Putamen (tissue), 1 donor: ENCODE measurements around the gene ADAMTS2.

Source experiments
- DNase-seq: peaks from one replicate; pipeline ENCODE4 v3.0.0-alpha.2; 2016; ENCODE audit warnings: low spot score

The ADAMTS2 gene

DNA sequence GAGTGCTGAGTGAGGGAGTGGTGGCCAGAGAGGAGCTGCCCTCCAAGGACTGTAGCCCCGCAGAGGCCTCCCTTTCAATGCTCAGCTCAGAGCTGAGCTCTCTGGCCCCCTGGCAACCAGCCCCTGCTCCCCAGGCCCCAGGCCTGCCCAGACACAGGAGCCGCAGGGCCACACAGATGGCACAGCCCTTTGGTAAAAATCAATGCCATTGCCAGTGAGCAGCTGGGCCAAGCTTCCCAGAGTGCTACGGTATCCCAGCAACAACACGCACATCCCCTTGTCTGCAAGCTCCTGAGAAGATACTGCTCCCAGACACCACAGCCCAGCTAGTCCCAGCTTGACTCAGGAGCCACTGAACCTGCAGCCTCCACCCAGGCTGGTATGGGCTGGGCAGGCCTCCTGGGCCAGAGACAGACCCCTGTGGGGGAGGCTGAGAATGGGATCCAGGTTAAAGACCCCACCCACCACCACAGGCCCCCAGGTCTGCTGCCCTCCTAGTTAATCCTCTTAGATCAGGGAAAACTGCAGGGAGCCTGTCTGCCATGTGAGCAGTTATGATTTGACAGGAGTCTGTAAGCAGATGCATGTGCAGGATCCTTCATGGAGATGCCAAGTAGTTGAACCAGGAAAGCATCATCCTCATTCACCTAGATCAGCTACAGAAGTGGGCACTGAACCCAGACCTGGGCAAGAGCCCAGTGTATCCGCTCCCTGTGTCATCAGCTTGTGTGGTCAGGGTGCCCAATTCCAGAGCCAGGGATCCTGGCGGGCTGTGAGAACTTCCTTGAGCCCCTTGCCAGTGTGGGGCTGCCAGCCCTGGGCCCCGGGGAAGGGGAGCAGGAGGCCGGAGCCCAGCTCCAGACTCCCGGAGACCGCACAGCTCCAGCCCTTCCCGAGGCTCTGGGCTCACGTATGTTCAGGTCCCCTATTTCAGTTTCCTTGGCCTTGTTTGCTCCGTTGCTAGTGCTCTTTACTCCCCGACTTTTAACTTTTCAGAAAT lies 26.7 kb upstream of the ADAMTS2 start:
- DNase-seq, result no peak

DNA sequence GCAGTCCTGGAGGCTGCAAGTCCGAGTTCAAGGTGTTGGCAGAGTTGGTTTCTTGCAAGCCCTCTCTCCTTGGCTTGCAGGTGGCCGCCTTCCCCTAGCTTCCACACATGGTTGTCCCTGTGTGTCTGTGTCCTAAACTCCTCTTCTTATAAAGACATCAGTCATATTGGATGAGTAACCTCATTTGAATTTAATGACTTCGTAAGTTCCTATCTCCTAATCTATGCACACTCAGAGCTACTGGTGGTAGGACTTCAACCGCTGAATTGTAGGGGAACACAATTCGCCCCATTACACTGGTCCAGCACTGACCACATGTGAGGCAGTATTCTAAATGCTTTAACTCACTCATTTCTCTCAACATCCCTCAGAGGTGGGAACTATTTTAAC lies 25.9 kb upstream of the ADAMTS2 start:
- DNase-seq, result no peak

DNA sequence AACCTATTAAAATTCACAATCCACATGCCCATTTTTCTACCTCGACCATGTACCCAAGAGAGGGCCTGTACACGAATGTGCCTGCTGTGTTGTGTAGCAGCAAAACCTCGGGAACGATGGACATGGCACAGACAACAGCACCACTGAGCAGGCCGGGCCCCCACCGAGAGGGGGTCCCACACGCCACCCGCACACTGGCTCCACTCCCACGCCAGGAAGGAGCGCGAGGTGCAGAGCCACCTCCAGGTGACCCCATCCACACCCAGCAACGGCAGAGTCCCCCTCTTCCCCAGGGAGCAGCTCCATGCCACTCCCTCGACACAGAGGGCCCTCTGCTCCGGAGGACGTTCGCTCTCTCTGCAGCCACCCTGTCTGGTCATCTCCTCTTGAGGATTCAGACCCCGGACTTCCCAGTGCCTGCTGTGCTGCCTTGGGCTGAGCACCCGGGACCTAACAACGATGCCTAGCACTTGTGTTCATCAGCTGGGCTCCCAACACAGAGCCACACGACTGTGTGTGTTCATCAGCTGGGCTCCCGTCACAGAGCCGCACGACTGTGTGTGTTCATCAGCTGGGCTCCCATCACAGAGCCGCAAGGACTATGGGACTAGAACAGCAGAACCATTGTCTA lies 25.3 kb upstream of the ADAMTS2 start:
- no peak for DNase-seq

DNA sequence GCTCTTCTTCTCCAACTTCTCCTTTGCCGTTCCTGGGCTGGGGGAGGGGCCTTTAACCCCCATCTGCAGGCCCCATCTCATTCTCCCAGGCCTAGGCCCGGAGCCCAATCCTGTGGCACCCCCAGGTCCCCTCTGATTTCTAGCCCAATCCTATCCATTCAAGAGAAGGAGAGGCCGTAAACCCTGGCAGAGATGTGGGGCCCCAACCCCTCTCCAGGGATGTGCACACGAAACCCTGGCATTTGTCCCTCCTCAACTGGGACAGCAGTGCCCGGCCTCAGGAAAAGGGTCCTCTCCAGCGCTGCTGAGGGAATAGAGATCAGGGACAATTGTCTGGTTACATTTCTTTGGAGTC lies 24.2 kb upstream of the ADAMTS2 start:
- DNase-seq, result no peak

DNA sequence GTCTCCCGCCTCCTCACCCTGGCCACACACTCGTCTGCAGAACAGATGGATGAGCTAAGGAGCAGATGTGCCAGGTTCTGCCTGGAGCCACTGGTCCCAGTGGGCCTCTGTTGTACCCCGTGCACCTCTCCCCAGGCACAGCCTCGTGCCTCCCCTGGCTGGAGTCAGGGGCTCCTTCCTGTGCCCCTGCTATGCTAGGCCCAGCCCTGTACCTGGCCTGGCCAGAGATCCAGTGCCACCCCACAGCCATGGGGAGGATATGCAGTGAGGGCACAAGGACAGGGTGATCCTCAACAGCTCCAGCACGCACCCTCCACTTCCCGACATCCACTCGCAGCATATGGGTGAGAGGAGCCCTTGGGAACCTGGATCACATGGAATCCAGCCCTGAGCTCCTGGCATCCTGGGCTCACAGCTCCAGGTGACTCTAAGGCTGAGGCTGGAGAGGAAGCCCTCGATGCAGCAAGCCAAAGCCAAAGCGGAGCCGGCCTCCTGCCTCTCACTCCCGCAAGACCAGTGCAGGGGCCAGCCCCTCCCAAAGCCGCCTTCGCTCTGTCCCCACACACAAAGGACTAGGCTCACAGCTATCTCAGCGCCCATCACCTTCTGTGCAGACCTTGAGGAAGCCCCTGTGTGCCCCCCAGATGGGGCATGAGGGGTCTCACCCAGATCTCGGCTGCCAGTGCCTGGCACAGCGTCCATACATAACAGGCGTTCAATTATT lies 23.7 kb upstream of the ADAMTS2 start:
- DNase-seq, result no peak

DNA sequence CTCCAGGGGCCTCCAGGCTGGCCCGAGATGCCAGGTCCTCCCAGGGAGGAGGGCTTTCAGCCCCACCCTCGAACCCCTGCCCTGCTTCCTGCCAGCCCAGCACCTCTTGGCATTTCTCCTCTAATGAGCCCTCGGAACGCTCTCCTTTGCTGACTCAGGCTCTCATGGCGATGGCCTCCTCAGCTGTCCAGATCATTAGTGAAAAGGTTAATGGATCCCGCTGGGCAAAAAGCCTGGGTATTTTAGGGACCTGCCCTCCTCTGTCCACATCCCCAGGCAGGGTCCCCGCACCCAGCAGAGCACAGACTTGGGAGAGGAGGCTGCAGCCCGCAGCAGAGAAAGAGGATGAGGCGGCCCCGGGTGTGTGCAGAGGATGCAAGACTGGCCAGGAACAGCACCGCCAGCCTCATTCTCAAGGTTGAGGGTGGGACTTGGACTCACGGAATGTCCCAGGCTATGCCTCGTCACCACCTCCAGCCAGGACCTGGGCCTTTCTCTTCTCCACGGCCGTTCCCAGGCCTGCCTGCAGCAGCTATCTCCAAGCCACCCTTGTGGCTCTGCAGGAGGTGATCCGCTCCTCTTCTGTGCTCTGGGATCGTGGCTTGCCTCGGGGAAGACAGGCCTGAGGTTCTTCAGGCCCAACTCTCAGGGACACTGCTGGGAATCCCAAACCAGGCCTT lies 23.0 kb upstream of the ADAMTS2 start:
- no peak for DNase-seq

DNA sequence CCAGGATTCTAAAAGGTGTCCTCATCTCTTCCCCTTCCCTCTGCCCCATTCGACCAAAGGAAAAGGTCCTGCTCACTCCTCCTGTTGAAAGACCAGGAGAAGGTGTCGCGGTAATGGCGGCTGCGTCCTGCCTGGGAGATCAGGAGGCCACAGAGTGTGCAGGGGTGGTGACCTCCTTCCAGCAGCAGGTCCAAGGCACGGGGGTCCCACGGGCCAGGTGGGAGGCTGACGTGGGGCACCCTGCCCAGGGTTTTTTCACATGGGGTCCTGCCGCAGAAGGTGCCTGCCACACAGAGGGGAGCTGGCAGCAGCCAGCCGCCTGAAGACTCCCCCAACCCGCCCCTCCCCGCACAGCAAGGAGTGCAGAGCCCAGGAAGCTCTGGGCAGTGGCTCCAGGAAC lies 22.2 kb upstream of the ADAMTS2 start:
- no peak for DNase-seq

DNA sequence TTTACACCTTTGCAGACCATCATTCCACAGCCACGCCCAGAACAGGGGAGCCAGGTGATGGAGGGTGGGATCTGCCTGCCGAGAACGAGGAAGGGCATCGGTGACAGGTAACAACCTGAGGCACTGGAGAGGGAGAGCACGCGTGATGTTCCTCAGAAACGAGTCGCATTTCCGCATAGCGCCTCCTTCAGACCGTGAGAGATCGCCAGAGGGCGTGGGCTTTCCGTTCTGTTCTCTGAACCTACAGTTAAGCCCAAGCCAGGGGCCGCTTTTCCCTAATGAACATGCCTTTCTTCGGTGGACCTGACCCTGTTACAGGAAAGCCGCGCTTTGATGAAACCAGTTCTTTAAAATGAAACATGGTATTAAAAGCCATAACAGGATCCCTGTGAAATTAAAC lies 17.1 kb upstream of the ADAMTS2 start:
- DNase-seq, result no peak

DNA sequence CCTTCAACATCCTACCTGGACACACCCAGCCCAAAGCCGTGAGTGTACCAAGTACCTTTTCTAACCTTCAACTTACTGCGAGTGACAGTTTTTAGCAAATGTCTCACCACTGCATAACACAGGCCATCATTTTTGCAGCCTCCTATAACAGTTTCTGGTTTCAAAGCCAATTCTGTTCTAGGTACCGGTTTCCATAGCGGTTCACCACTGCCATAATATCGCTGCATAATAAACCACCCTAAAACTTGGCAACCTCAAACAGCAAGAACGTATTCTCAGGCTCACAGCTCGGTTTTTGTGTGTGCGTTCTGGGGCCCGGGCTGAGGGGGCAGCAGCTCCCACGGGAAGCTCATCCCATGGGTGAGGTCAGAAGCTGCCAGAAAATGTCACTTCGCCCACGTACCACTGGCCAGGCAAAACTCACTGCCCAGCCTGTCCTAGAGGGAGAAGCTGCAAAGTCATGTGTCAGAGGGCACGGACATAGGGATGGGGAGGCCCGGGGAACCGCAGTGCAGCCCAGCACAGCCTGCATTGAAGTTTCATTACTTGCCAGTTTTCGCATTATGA lies 15.9 kb upstream of the ADAMTS2 start:
- DNase-seq, result no peak

DNA sequence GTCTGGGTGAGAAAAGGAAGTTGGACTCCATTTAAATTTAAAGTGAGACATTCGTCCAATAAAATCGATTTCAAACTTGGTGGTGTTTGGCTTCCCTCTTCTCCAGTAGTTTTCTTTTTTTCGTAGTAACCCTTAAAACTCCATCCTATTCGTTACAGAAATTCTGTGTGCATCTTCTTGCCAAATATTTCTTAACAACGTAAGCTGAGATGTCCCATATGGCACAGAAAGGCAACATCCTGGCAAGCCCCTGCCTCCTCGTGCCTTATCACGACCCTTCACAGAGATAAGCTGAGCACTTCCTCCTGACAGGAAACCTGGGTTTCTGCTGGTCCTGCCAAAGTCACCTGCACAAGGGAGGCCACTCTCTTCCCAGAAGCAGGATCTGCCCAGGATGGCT lies 11.8 kb upstream of the ADAMTS2 start:
- DNase-seq, result no peak

DNA sequence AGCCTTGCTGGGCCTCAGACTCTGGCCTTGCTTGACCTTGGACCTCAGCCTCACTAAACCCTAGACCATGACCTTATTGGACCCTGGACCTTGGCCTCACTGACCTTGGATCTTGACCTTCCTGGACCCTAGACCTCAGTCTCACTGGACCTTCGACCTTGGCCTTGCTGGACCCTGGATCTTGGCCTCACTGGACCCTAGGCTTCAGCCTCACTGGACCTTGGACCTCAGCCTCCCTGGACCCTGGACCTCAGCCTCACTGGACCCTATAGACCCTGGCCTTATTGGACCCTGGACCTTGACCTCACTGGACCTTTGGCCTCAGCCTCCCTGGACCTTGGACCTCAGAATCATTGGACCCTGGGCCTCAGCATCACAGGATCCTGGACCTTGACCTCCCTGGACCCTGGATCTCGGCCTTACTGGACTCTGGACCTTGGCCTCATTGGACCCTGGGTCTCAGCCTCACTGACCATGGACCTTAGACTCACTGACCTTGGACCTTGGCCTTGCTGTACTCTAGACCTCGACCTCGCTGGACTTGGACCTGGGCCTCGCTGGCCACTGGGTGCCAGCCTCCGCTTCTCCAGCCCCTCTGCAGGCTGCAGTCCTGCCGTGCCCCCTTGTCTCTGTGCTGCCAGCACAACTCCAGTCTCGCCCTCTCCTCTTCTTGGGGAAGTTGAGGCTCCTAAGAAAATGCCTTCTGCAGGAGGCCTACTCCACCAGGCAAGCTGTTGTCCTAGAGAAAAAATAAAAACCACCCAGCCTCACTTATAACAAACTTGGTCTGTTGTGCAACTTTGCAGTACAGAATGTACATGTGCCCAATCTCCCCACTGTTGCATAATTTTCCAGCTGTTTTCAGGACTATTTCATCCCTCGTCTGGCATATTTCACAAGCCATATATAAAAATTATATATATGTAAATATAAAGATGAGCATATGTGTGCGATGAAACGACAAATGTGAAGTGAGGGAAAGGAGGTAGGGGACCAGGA lies 11.0 kb upstream of the ADAMTS2 start:
- no peak for DNase-seq

DNA sequence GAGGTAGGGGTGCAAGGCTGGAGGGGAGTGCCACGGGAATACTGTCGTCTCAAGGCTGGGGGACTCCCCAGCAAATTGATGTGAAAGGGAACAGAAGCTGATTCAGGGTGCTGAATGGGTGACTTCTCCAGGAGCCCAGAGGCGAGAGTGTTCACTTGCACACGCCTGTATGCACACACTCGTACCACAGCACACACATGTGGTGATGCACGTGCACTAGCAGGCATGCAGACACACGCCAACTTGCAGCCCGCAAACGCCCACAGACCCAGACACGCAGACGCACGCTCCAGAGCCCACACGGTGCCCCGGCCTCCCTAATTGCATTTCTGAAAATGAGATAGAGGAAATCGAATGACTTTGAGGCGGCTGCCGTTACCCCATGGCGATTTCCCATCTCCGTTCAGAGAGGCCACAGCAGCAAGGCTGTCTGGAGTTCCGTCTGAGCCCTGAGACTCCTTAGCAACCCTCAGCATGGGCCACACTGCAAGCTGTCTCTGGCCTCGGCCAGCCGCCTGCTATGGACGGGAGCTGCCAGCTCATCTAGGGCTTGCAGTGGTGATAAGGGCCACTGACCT lies 9.1 kb upstream of the ADAMTS2 start:
- no peak for DNase-seq

DNA sequence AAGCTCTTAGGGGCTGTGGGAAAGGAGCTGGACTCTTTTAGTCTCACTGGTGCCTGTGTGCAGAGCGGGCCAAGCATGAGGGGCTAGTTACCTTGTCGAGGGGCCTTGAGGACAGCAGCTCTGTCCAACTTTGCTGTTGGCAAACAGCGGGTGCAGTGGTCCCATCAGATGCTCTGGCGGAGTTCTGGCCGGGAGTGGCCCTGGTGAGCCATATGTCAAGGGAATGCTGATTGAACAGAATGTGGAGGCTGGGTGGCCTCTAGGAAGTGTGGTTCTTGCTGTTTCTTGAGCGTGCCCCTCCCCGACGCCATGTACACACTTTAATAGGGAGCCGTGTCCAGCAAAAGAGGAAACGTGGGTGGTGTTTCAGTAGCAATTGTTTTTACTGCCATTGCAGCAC lies 3.6 kb upstream of the ADAMTS2 start:
- DNase-seq, result no peak

DNA sequence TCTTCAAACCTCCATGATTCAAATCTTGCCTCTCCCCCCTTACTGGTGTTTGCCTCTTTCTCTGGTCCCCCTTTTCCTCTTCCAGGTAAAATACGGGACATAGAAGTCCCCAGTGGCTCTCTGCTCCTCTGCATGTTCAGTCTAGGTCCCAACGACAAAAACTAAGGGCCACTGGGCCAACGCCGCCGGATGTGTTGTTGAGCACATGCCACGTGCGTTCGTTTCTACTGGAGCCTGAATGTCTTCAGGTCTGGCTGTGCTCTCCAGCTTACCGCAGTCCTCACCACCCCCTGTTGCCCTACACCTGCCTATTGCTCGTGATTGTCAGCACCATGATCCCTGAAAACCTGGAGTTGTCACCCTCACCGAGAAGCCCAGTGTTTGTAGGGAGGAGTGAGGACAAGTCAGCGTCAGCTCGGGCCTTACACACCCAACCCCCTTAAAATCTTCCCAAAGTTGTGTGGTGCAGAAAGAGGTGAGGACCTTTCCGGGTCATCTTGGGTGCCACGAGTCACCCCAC lies 2.8 kb upstream of the ADAMTS2 start:
- no peak for DNase-seq

DNA sequence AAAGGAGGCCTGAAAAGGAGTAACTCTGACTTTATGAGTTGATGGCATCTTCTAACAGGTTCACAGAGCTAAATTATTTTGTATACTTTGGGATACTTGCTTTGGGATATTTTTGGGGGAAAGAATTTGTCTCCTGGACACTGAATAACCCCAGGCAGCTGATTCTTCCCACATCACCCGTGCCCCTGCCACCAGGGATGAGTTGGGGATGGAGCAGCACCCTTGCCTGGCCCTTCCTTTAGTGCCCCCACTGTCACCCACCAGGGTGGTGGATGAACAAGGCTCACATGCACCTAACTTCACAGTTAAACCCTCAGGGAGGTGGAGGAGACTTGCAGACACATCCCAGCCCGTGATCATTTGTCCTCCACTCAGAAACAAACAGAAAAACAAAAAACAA lies 2.3 kb upstream of the ADAMTS2 start:
- DNase-seq, result no peak

DNA sequence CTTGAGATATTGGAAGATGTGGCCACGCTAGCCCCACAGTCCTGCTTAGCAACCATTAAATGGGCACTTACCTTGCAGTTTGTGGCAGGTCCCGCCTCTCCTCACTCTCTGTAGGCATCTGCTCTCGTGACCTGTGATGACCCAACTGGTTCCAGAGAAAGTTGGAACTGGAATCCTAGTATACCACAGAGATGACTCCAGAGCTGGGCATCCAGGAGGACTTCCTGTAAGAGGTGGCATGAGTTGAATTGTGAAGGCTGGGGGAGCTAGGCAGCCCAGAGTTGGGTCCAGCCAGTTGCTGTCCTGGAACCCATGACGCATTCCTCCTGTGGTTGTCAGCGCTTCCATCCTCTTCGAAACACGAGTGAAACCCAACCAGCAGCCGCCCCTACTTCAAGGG lies 1.6 kb upstream of the ADAMTS2 start:
- no peak for DNase-seq

DNA sequence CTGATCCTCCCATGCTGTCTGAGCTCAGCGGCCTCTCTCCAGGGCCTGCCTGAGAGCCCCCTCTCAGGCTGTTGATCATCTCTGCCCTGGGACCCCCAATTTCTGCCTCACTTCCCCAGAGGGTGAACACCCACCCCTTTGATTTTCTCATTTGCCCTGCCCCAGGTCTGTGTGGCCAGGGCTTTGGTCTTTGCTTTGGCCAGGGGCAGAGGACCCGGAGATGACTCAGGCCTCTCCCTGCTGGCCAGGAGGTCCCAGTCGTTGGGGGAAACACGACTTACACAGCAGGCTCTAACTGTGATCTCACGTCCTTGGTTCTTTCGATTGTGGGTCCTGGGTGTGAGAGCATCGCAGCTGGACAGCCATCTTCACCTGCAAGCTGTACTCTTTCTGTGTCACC lies 1.1 kb upstream of the ADAMTS2 start:
- DNase-seq, result no peak

DNA sequence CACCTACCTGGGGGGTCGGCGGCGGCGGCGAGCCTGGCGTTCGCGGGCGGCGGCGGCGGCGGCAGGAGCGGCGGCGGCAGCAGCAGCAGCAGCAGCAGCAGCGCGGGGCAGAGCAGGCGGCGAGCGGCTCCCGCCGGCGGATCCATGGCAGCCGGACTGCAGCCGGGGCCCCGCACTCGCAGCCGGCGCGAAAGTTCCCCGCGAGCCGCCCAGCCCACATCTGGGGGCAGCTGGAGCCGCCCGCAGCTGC lies 153 bp downstream of the ADAMTS2 start:
- DNase-seq, result no peak

DNA sequence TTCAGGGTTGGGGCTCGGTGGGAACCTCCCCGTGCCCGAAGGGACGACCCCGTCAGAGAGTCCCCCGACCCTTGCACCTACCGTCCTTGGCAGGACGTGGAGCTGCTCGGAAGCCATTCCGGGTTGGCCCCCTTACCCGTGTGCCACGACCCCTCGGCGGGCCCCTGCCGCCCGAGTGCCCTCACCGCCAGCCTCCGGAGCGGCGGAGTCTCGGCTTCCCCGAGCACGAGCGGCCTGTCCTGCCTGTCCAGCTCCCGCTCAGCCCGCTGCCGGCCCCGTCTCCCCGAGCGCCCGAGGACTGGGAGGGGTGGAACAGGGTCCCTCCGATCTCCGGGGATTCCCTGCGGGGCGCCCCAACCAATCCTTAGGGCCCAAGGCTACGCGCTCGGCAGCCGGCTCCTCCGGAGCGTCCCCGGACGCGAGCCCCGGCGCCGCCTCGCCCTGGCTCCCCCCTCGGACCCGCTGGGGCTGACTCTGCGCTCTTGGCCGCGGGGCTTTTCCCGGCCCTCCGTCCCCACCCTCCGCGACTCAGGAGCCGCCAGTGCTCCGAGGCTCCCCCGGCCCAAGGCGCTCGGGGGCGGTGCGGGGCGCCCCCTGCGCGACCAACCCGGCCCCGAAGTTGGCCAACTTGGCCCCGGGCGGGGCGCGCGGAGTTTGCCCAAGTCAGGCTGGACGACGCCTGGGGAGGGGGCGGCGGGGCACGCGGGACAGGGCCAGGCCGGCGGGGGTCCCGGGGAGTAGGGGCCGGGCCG lies 654 bp downstream of the ADAMTS2 start:
- DNase-seq, result no peak
